NCI-H748 treated with DMSO at 0.1 percent for 48 hours (cell line): Measurements from ENCODE around the gene KAT6B.

Experiments
- DNase-seq: peaks from one replicate; lab custom pipeline; 2025; lab: John Stamatoyannopoulos, UW

KAT6B gene

DNA sequence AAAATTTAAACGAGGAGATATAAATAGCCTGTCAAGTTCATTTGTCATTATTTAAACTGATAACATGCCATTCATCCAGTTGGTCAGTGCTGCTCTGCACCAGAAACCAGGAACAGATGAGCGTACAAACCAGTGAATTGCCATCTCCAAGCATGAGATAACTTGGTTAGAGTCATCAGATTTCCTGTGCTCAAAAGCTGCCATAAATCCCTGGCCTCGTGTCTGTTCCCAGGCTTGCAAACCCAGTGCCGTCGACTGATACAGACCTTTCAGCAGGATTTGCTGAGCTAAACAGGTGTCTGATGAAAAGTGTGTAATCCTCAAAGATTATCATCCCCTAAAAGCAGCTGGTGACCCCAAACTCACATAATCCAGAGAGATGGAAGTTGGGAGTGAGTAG lies 189.0 kb downstream of the KAT6B start:
- no peak for DNase-seq

DNA sequence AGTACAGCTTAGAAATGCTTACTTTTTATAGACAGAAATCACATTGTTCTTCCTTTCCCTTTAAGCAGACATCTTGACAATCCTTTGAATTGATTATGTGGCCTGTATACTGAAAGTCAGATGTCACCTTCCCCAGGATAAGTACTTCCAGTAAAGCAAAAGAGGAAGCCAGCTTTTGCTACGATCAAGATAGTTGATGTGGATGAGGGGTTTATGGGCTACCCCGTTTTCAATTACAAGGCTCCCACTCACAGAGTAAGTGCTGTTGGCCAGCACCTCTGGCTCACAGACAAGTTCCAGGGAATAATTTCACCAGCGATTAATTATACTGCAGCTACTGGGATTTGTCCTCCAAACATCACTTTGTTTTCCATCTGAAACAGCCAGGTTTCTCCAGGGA lies 189.9 kb downstream of the KAT6B start:
- DNase-seq, result no peak

DNA sequence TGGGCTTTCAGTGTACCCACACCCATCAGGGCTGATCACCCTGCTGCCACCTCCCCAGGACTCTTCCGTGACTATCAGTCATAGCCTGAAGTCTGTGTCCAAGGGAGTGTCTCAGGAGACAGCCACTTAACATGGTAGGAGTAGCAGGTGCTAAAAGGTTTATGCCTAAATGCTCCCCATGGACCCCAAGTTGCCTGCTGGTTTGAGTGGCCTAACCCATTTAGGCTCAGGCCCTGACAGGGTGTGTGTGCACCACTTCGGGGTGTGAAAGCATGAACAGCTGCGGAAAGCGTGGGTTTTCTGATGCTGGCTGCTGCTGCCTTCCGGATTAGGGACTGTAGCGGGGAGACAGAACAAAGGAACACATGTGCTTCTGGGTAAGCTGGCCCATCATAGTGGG lies 191.9 kb downstream of the KAT6B start:
- no peak for DNase-seq

DNA sequence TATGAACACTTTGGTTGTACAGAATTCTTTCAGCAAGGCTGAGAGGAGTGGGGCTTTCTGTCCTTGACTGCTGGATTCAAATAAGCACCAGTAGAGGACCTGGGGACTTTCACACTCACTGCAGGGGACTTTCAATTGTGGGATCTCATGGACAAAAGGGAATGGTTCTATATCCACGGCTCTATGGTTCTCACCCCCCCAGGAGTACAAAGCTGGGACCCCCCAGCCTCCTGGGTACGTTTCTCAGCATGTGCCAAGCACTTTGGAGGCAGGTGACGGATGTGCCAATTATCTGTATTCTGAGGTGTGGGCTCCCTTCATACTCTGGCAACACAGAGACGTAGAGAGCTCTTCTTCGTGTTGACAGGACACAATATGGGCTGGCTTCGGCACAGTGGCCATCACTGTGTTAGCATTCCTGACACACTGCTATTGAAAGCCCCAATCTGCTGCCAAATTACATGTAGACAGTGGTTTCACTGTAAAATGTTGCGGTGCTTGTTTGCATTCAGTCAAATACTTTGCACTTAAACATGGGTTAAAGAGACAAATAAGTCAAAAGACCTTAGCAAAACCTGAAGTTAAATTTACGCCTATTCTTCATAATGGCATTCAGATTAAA lies 192.4 kb downstream of the KAT6B start:
- peak; percentile 28 for DNase-seq

DNA sequence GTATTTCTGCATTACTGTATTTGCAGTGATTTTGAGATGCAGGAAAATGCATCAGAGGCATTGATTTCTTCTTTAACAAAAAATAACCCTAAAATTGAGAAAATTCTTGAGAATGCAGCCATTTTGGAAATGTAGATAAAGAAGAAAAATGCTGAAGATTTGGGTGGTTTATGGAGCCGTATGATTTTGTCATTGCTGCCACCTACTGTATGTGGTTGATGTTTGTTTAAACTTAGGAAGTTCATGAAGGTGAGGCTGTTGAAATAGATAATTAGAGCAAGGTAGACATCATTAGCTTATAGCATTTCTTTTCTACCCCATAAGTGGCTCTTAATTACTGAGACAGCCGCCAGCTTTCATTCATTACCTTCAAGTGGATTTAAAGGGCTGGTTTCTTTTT lies 193.0 kb downstream of the KAT6B start:
- DNase-seq, result peak; percentile 65

DNA sequence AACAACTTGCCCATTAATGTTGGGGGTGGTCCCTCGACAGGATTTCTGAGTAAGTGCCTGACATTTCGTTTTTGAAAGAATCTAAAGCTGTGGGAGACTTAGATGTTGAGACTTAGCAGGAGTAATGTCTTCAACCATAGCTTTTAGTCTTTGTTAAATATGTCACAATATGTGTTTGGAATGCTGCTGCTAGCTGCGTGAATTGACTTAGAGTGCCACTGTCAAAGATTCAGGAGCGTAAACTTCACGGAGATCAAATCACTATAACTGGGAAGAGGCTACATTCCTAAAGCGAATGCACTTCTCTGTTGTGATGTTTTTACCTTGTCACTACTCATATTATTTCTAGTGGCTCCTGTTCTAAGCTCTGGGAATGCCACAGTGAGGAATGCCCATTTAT lies 193.8 kb downstream of the KAT6B start:
- no peak for DNase-seq

DNA sequence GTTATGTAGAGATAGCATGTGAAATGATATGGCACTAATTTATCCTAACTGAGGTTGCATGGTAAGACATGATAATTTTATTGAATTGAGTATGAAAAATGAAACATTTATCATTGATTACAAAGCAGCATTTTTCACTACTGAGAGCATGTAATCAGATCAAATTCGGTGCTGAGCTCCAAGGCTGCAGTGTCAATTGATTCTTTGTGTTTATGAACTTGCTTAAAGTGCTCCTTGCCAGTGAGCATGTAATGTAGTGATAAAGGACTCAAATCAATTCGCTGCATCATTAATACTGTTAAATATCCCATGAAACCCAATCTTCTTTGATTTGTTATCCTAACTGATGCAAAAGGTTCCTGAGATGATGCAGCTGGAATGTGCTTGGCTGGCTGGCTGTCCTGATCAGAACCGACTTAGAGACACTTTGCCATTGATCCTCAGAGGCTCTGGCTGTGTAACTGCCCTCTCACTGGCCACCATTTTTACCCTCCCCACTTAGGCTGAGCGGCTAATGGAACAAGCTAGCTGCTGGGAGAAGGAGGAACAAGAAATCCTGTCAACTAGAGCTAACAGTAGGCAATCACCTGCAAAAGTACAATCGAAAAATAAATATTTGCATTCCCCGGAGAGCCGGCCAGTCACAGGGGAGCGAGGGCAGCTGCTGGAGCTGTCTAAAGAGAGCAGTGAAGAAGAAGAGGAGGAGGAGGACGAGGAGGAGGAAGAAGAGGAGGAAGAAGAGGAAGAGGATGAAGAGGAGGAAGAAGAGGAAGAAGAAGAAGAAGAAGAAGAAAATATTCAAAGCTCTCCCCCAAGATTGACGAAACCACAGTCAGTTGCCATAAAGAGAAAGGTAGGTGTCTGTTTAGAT lies 195.2 kb downstream of the KAT6B start:
- peak; percentile 84 for DNase-seq

DNA sequence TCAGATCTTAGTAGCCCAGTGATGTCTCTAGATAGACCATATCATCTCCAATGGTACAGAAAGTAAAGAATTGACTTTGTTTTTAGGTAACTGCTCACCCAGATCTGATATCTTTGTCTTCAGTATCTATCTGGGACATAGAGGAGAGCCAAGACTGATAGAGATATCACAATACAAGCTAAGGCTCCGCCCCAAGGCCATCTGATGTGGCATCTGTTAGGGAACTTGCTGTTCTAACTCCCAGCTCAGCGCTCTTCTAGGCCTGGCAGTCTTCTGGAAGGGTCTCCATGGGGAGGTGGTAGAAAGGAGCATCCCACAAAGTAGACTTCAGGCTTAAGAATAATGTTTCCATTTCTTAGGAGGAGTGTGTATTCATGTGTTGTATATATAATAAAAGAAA lies 196.7 kb downstream of the KAT6B start:
- DNase-seq, result no peak

DNA sequence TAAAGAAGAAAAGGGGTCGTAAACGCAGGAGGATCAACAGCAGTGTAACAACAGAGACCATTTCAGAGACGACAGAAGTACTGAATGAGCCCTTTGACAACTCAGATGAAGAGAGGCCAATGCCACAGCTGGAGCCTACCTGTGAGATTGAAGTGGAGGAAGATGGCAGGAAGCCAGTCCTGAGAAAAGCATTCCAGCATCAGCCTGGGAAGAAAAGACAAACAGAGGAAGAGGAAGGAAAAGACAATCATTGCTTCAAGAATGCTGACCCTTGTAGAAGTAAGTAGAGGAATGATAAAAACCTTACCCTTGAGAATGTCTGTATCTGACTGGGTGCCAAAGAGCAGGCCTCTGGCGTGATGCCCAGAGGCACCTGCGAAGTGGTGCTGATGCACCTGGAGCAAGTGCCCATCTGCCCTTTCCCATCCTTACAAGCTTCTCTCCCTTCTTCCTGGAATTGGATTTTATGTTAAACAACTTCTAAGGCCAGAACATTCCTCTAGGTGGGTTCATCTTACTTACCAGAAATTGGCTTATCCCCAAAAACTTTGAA lies 198.6 kb downstream of the KAT6B start:
- DNase-seq, result peak; percentile 45

DNA sequence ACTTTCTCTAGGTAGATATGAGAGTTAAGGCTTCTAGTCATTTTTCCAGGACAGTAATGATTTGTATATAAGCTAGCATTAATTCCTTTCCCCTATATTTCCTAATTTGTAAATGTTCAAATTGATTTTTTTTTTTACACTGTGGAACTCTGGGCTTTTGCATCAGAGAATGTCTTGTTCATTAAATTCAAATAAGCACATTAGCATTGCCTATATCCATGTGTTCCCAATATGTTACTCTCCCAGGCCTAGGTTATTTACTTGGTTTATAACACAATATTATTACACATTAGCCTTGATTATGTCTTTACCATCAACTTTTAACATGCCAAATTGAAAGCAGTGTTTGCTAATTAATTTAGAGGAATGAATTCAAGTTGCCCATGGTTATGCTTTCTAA lies 201.6 kb downstream of the KAT6B start:
- DNase-seq, result no peak

DNA sequence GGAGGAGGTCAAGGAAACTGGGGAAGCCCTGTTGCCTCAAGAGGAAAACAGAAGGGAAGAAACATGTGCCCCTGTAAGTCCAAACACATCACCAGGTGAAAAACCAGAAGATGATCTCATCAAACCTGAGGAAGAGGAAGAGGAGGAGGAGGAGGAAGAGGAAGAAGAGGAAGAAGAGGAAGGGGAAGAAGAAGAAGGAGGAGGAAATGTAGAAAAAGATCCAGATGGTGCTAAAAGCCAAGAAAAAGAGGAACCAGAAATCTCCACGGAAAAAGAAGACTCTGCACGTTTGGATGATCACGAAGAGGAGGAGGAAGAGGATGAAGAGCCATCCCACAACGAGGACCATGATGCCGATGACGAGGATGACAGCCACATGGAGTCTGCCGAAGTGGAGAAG lies 202.3 kb downstream of the KAT6B start:
- no peak for DNase-seq

DNA sequence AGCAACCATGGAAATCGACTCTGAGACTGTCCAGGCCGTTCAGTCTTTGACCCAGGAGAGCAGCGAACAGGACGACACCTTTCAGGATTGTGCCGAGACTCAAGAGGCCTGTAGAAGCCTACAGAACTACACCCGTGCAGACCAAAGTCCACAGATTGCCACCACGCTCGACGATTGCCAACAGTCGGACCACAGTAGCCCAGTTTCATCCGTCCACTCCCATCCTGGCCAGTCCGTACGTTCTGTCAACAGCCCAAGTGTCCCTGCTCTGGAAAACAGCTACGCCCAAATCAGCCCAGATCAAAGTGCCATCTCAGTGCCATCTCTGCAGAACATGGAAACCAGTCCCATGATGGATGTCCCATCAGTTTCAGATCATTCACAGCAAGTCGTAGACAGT lies 203.0 kb downstream of the KAT6B start:
- DNase-seq, result no peak

DNA sequence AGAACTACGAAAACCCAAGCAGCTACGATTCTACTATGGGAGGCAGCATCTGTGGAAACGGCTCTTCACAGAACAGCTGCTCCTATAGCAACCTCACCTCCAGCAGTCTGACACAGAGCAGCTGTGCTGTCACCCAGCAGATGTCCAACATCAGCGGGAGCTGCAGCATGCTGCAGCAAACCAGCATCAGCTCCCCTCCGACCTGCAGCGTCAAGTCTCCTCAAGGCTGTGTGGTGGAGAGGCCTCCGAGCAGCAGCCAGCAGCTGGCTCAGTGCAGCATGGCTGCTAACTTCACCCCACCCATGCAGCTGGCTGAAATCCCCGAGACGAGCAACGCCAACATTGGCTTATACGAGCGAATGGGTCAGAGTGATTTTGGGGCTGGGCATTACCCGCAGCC lies 203.5 kb downstream of the KAT6B start:
- no peak for DNase-seq

DNA sequence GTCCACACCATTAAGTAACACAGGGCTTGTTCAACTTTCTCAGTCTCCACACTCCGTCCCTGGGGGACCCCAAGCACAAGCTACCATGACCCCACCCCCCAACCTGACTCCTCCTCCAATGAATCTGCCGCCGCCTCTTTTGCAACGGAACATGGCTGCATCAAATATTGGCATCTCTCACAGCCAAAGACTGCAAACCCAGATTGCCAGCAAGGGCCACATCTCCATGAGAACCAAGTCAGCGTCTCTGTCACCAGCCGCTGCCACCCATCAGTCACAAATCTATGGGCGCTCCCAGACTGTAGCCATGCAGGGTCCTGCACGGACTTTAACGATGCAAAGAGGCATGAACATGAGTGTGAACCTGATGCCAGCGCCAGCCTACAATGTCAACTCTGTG lies 204.0 kb downstream of the KAT6B start:
- DNase-seq, result no peak

DNA sequence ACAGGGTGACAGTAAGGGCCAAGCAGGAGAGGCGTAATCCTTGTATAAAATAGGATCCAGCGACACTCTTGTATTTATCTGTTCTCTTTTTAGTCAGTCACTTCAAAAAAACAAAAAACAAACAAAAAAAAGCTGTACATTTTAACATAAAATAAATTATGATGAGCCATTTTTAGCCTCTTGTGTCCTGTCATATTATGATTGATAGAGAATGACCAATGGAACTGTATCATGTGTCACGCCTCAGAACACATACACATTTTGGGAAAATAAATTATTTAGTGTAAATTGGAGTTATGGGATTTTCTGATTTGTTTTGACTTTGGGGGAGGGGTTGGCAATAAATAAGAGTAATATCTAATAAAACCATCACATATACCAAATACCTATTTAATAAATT lies 205.7 kb downstream of the KAT6B start:
- DNase-seq, result no peak

DNA sequence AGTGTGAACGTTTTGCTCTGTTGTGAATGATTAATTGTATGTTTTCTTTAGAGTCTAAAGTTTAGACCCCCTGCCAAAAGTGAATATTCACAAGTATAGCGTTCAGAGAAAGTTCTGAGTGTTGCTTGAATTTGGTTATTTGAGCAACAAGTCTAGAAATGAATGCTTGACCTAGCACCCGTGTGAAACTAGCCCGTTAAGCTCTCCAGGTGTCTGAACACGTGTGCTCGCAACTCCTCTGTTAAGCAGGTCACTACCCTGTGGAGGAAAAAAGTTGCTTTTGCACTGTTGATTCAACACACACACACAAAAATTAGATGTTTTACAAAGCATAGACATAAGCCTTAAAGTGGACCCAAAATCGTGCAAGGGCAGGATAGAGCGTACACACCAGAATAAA lies 206.4 kb downstream of the KAT6B start:
- DNase-seq, result no peak

DNA sequence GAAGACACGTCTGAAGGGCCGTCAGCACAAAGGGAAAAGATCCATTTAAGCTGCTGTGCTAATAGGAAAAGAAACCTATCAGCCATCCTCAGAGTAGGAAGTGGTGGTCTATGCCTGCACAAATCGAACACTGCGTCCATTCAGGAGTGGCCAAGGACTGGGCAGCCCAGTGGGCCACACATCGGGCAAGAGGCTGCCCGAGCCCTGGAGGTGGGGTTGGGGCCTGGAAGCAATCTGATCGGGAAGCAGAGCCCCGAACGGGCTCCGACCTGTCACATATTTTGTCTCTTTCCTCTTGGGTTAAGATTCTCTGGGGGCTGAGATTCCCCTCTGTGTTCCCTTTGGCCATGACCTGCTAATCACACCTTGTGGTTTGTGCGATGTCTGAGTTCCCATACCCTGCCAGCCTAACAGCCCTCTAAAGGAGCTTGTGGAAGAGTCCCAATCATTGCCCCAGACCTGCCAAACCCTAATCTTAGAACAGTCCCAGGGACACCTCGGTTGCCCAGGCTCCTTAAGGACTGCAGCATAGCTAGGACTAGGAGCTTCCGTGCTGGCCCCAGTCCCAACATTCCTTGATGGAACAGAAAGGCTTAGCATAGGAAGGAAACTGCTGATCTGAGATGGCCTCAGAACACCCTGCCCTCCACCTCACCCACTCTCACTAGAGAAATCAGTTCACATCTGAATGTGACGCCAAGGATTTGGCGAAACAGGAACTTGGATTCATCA lies 207.2 kb downstream of the KAT6B start:
- no peak for DNase-seq

DNA sequence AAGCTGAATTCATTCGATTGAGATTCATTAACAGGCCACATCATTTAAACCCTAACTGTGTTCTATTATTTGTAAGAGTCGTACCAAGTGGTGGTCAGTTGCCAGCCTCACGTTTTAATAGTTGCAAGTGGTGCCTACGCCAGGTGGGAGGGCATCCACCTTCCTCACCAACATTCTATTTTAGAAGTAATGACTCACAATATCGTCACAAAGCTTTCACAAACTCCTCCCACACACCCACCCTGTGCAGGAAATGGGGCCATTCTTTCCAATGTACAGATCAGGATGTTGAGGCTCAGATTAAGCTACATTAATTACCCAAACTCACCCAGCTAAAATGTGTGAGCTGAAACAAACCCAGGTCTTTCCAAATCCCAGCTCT lies 207.7 kb downstream of the KAT6B start:
- DNase-seq, result no peak

DNA sequence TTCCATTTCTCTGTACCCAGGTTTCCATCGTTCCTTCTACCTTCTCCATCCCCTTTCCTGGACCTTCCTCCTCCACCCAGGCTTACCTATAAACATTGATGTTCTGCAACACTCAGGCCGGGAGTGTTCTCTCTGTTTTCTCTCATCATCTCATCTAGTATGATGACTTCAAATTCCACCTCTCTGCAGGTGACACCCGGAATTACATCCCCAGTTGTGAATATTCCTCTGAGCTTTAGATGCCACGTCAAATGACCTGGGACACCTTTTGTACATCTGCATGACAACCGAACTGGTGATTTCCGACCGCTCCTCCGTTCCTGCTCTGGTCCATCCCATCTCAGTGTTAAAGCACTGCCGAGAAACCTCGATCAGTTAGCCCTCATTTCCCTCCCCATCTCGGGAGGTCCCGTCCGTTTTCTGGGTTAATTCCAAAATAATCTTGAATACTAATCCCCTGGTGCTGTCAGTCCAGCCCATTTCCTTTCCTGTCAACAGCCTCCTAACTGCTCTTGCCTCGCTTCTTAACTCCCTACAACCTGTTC lies 208.4 kb downstream of the KAT6B start:
- no peak for DNase-seq

DNA sequence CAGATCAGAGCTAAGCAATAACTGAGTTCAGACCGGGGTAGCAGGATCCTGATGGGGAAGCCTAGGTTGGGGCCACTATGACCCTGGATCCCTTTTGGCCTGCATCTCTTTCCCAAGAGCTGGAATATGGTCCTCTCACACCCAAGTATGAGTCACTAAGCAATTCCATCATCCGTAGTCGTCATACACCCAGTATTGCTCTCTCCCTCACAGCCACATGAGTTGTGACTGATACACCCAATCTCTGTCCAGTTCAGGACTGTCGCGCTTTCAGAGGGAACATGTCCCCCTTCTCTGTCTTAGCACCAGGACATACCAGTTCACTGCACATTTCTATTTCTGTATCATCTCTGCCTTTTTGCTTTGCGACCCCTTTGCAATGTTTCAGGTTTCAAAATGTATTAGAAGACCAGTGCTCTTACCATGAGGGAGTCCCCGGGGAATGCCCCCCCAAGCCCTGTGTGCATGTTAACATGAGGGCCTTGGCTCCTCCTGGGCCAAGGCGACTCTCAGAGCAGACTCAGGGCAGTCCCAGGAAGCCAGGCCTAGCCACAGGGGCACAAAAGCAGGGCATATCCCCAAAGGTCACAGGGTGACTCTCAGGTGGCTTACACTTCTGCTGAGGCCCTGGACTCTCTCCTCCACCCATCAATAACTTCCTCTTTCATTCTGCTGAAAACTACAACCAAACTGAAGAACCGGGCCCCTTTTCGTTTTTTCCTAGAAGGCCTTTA lies 209.7 kb downstream of the KAT6B start:
- DNase-seq, result no peak

DNA sequence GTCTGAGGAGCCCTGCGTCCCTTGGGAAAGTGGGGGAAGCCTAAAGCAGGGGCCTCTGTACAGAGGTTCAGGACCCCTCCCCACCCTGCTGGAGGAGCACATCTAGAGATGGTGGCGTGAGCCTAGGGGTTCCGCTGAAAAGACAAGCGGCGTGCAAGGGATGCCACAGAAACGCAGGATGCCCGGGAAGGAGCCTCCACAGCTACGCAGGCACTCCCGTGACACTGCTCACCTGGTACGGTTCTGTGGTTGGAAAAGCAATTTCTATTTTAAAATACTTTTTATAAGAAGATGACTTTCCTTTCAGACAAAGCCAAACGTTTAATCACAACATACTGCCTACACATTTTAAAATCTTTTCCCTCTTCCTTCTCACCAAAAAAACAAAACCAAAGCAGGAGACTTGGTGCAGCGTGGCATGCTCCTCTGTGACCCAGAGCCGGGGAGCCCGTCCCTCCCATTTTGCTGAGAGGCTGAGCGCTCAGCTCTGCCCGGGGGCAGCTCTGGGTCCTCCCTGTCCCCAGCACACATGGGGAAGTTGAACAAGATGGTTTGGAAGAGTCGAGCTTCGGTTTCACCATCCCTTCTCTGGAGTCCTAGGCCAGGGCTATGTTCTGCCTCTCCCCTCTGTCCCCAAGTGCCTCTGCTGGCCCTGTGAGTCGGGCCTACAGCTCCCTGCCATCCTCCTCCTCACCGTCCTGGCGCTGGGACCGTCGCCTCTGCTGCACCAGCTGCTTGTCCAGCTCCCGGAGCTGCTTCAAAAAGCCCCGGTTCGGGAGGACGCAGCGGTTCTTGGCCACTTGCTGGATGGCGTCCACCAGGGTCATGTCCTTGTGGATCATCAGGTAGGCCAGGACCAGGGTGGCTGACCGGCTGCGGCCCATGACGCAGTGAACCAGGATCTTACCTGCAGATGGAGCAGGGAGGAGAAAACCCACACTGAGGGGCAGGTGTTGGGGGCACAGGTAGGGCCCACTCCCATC lies 211.1 kb downstream of the KAT6B start:
- no peak for DNase-seq
